Measurements from ENCODE around the gene CREB3L2. TPM values are rescaled to one million over a fixed set of nuclear protein-coding genes. Genes with fewer than 3 reads are reported as not detected.
"Not testable (repeated sequence)": the region's sequence is repeated elsewhere in the genome, so short reads cannot be mapped to it uniquely, and the experiment has no call there.

The CREB3L2 gene
- total RNA-seq, 1 donor from 2014 or later = 8.4 TPM

DNA sequence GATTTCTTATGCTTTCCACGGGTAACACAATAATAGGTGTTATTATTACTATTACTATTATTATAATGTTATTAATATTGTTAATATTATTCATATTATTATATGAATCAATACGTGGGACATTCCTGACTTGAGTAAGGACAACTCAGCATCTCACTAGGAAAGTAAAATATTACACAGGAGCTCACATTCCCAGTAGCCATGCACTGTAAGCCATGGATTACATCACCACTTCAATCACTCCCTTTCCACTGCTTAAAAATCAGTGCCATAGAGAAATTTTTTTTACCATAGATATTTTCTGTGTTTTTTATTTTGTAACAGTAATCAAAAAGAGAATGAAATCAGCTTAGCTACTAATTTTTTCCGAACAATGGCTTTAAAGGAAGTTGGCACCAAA is 86.6 kb downstream of the CREB3L2 start:
- no peaks in the 10 kb centered on the region for H3K27me3 ChIP-seq (ENCODE audit: control insufficient read depth, insufficient read depth, low read length)
- DNase-seq (ENCODE audit: low read depth) (no peak), FAIRE-seq (no peak)
- H3K4me3 ChIP-seq (ENCODE audit: low read depth, low read length) = no peak overlapping the region
- no peak for TF ChIP-seq CTCF (IDR thresholded peaks at IDR 0.05; ENCODE audit: insufficient read depth, low read length, severe bottlenecking)
- H3K36me3 ChIP-seq (ENCODE audit: control insufficient read depth, insufficient read depth, low read length) = peaks cover 7% of the 10 kb centered on the region

DNA sequence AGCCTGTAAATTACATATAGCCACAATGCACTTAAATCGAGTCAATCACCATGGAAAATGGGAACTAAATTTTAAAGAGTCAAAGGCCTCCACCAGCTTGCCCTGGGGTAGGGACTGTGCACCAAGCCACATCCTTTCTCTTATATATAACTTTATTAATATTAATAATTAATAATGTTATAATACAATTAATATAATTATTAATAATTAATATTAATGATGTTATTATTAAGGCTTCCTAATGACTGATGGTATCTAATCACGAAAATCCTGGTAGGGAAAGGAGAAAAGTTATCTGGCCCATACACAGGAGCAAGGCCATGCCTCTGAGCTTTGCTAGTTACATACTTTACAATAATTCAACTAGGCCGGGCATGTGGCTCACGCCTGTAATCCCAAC is 87.9 kb downstream of the CREB3L2 start:
- peaks cover 7% of the 10 kb centered on the region for H3K36me3 ChIP-seq (ENCODE audit: control insufficient read depth, insufficient read depth, low read length)
- DNase-seq (ENCODE audit: low read depth) (no peak), FAIRE-seq (no peak)
- no peaks in the 10 kb centered on the region for H3K27me3 ChIP-seq (ENCODE audit: control insufficient read depth, insufficient read depth, low read length)
- no peak for TF ChIP-seq CTCF (IDR thresholded peaks at IDR 0.05; ENCODE audit: insufficient read depth, low read length, severe bottlenecking)
- H3K4me3 ChIP-seq (ENCODE audit: low read depth, low read length) = no peak overlapping the region

DNA sequence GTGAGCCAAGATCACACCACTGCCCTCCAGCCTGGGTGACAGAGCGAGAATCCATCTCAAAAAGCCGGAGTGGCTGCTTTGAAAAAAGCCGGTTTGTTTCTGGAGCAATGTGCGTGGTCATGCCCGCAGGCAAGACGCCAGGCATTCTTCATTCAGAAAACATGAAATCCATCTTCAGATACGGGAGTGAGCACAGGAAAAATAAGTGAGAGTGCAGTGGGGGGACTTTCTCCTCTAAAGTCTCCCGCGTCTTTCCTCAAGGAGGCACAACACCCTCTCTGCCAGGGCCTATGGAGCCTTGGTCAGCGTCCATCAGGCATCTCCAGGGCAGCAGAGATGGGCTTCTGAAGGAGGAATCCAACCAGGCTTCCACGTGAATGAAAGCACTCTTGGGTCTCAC is 92.8 kb downstream of the CREB3L2 start:
- Histone ChIP-seq H3K36me3 (ENCODE audit: control insufficient read depth, insufficient read depth, low read length) (peaks cover 18% of the 10 kb centered on the region), H3K4me3 (ENCODE audit: low read depth, low read length) (no peak overlapping the region), H3K27me3 (ENCODE audit: control insufficient read depth, insufficient read depth, low read length) (no peaks in the 10 kb centered on the region)
- TF ChIP-seq CTCF (IDR thresholded peaks at IDR 0.05; ENCODE audit: insufficient read depth, low read length, severe bottlenecking) = no peak
- FAIRE-seq = no peak
- DNase-seq (ENCODE audit: low read depth) = no peak

DNA sequence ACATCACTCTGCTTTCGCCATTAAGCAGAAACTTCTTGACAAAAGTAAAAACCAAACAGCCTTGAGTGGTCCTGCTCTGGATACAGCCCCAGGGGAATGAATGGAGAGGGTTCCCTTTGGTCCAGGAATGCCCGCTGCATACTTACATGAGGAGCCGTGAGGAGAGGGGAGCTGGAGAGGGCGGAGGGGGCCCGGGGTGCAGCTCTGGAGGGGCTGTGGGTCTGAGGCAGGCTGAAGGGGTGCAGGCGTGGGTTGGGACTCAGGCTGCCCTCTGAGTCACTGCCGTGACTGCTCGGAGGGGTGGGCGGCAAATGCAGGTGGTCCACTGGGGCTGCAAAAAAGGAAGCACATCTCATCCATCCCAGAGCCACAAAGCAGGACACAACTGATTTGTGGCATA is 93.8 kb downstream of the CREB3L2 start:
- Histone ChIP-seq H3K27me3 (ENCODE audit: control insufficient read depth, insufficient read depth, low read length) (no peaks in the 10 kb centered on the region), H3K36me3 (ENCODE audit: control insufficient read depth, insufficient read depth, low read length) (peaks cover 15% of the 10 kb centered on the region), H3K4me3 (ENCODE audit: low read depth, low read length) (no peak overlapping the region)
- TF ChIP-seq CTCF (IDR thresholded peaks at IDR 0.05; ENCODE audit: insufficient read depth, low read length, severe bottlenecking) = no peak
- DNase-seq (ENCODE audit: low read depth) (no peak), FAIRE-seq (no peak)

- H3K36me3 ChIP-seq (ENCODE audit: control insufficient read depth, insufficient read depth, low read length) = peaks cover 14% of the 10 kb centered on the region
- not testable (repeated sequence) for FAIRE-seq; H3K4me3 ChIP-seq (ENCODE audit: low read depth, low read length); H3K27me3 ChIP-seq (ENCODE audit: control insufficient read depth, insufficient read depth, low read length); DNase-seq (ENCODE audit: low read depth)
Measured at GRCh38 chr7:137906636-137907035, 95.2 kb downstream of the CREB3L2 start.

- Histone ChIP-seq H3K36me3 (ENCODE audit: control insufficient read depth, insufficient read depth, low read length) (peaks cover 17% of the 10 kb centered on the region), H3K4me3 (ENCODE audit: low read depth, low read length) (no peak overlapping the region), H3K27me3 (ENCODE audit: control insufficient read depth, insufficient read depth, low read length) (no peaks in the 10 kb centered on the region)
- DNase-seq (ENCODE audit: low read depth) (no peak), FAIRE-seq (no peak)
- TF ChIP-seq CTCF (IDR thresholded peaks at IDR 0.05; ENCODE audit: insufficient read depth, low read length, severe bottlenecking) = no peak
Measured at GRCh38 chr7:137904833-137905232, 97.1 kb downstream of the CREB3L2 start.

Data from bronchial epithelial cell (primary cell).